Stimulated activated CD4-positive, alpha-beta T cell treated with anti-CD3 and anti-CD28 coated beads, TNF-alpha, amount 100 ng/mL, for 1 hour (primary cell): ENCODE measurements around the gene KITLG.
"Not testable (repeated sequence)": the region's sequence is repeated elsewhere in the genome, so short reads cannot be mapped to it uniquely, and the experiment has no call there.

Experiments
- DNase-seq, 3 donors: peaks; one replicate each; pipeline ENCODE4 v3.0.0-alpha.2; 2020; ENCODE audit warnings: low read depth in 3 of 3, low spot score in 1 of 3

The KITLG gene

DNA sequence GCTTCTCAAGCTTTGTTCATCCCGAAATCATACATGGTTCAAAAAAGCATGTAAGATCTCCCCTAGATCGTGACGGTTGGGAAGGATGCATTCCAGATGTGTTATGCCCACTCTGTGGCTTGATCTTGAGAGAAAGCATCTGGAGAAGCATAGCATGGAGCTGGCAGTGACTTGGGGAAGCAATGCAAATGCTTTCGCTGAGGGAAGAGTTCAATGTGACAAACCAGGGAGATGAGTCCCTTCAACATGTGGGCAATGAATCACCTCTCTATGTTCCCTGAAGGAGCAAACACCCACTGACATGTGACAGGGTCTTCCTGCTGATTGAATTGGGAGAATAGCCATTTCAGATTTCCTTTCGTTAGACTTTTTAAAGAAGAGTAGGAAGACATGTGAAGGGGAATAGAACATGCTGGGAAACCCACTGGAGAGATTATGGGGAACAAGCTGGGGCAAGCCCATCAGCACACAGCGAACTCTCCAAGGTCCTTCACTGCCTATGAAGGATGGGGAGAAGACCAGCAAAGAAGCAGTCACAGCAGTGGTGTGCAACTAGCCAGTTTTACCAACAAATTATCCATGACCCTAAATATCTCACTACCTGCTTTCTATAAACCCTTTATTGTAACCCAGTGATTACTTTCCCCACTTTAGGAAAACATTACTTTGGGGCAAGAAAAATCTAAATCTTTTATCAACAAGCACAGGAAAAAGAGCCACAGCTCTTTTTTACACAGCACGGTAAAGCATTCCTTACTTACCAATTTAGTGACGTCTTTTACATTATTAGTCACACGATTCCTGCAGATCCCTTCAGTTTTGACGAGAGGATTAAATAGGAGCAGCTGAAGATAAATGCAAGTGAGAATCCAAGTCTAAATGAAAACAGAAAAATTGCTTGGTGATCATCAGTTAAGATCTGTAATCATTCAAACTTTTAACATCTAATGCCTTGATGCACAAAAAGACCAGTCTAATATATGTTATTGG, 35.0 kb downstream of the KITLG start:
- no peak for DNase-seq

DNA sequence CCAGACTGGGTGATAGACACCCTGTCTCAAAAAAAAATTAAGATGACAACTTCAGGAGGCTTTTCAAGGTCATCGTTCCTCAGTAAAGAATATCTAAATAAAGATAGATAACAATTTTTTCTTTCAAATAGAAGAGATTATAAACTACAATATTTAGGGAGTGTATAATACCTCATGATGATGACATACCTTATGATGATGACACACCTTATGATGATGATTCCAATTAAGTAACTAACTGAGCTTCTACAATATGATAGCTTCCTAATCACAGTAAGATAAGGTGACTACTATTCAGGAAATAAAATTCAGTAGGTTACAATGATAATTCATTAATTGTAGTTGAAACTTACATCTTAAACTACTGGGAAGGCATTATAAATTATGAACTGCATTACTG, 40.4 kb downstream of the KITLG start:
- DNase-seq: no peak

DNA sequence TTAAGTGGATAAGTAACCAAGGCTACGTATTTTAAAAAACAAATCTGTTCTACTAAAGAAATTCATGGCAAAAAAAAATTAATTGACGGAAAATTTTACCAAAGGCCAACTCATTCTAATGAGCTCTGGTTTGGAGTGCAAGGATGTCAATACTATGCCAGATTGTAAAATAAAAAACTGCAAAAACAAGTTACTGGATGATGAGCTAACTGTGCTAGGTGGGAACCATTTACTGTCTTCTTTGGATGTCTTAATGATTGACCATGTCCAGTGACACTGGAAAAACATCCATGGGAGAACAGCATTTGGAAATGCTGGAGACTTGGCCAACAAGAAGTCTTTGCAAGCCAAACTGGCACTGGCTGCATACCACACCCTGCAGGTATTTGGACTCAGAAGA, 41.6 kb downstream of the KITLG start:
- DNase-seq: no peak

DNA sequence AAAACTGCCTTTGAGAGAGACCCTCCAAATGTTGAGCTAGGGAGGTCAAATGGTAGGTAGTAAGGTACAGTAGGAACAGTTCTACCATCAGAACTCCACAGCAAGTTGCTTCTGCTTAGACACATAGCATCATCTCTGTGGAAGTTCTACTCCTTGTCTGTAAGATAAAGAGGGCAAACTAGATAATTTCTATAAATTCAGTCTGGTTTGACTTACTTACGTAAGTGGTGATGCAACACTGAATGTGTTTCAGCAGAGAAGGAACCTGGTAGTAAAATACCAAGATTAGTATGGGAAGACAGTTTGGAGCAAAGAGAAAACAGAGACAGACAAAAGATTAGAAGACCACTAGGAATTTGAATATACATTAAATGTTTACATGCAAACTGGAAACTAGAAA, 42.0 kb downstream of the KITLG start:
- DNase-seq: no peak

DNA sequence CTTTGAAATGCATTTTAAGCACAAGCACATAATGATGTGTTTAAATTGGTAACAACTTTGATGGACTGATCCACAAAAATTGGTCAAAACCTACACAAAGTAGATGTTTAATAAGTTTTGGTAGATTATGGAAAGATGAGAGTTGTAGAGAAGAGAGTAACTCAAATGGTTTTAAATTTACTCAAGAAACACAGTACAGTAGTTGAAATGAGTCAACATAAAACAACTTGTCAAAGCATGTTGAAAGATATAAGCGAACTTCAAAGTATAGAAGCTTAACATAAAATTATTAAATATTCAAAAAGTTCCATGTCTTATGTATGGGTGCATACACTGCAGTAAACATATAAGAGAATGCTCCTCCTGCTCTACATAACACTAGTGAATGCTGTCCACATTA, 49.4 kb downstream of the KITLG start:
- DNase-seq: no peak

DNA sequence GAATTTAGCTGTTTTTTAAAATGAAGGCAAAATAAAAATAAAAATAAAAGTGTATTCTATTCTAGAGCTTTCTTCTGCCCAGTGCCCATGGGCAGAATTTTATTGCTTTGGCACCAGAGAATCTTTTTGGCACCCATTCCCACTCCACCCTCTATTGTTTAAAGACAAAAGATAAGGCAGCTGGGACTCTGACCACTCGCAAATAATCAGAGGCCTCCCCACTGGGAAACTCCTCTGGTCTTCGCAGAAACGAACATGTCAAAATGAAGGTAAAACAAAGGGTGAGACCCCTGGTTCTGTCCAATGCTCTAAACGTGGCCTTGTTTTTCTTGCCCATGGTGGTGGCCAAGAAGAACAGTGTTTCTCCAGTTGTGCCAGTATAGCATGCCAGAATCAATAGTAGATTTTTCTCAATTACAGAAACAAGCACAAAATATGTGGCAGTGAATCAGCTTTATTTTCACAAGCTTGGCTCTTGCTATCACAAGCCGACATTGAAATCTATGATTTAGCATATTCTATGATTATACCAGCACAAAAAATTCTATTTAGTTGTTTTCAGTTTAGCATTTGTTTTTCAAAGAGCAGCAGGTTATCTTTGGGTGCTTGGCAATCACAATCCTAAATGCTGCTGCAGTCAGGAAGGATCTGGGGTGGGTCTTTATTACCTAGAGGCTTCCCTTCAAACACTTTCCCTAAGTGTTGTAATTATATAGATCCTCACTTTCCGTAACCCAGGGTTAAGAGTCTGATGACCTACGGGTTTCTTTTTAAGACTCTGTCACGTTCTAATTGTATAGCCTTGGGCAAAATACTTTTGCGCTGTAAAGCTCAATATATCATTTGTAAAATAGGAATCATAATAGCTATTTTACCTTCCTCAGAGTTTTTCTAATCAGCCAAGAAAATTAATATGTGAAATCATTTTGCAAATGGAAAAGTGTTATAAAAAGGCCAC, 50.5 kb downstream of the KITLG start:
- no peak for DNase-seq

DNA sequence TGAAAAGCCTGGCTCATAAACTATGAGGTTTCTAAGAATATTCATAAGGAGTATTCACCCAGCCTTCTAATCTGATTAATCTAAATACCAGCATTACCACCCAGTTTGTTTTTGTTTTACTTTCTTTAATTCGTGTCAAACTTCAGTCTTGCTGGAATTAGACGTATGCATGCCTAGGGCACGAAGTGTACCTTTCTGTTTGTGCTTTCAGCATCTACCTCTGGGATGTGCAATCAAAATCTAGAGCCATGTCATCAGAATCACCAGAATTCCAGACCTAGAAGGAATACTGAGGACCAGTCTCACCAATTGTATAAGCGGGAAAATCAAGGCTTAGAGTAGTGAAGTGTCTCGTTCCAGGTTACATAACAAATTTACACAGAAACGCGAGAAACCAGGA, 57.3 kb downstream of the KITLG start:
- no peak for DNase-seq

DNA sequence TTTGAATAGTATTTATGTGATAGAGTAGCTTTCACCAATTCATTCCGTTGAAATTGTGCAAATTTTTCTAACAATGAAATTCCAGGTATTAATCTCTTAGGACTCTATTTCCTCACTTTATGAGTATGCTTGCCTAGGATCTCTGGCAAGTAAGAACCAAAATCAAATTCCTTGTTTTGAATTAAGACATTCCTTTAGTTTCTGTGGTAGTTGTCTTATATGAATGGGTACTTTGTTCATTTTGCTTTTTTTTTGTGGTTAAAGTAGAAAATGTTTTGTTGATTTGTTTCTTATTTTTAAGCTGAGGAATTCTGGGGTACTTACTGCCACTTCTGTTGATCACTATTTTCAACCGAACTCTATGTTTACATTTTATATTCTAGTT, 59.8 kb downstream of the KITLG start:
- no peak for DNase-seq

DNA sequence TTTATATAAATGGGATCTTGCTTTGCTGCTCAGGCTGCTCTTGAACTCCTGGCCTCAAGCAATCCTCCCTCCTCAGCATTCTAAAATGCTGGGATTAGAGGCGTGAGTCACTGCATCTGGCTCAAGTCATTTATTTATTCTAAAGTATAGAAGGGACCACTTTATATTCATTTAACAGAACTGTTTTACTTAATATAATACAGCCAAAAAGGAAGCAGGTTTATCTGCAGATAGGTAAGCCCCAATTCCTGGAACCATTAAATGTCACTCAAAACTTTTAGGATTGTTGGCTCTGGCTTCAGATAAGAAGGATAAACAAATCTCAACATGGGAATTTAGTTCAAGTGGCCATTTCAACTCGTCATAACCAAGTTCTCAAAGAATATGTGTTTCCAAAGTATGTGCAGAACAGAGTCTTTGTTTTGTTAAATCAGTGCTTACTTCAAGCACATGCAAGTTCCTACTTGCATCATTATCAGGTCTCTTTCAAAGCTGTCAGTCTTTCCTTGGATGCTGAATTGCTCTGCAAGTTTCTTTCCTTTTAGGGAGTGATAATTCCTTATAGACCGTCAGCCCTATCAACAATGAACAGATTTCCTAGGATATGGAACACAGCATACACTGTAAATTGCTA, 60.4 kb downstream of the KITLG start:
- no peak for DNase-seq

DNA sequence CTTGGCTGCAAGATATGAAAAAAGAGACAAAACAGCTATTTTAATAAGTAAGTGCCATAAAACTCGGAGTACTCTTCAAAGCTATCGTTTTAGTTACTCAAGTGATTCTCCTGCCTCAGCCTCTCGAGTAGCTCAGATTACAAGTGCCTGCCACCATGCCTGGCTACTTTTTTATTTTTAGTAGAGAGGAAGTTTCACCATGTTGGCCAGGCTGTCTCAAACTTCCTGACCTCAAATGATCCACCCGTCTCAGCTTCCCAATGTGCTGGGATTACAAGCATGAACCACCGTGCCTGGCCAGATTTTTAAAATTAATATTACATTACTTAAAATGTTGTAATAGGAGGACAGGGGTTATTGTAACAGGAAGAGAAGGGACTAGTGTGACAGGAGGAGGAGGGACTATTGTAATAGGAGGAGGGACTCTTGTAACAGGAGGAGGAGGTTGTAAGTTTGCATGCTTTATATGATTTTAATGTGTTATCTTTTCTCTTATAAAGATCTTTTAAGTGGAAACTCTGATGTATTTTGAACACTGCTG, 61.3 kb downstream of the KITLG start:
- no peak for DNase-seq

DNA sequence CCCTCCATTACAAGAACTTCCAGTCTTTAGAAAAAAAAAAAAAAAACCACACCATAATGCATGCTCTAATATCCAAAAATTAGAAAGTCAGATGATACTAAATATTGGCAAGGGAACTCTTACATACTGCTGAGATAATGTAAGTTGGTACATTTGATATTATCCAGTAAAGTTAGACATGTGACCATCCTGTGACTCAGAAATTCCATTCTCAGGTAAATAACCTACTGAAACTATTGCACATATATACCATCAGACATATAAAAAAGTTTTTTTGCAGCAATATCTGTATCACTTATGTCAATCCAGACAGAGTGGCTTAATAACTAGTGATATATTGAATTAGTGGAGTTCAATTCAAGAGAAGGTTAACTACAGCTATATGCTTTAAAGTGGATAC, 63.5 kb downstream of the KITLG start:
- no peak for DNase-seq

DNA sequence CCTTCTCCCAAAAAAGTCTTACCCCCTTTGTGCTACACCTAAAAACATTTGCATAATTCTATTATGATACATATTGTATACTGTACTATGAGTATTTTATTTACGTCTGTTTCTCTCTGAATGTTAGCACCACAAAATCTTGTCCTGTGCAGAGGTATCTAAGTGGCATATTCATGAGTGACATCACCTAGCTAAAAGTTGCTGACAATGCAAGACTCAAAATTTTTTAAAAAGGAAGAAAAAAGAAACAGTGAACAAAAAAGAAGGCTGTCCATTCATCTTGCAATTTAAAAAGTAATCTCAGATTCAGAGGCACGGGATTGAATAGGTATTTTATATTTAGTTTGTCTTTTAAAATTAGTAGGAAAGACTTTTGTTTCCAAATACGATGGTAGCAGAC, 69.4 kb downstream of the KITLG start:
- no peak for DNase-seq

DNA sequence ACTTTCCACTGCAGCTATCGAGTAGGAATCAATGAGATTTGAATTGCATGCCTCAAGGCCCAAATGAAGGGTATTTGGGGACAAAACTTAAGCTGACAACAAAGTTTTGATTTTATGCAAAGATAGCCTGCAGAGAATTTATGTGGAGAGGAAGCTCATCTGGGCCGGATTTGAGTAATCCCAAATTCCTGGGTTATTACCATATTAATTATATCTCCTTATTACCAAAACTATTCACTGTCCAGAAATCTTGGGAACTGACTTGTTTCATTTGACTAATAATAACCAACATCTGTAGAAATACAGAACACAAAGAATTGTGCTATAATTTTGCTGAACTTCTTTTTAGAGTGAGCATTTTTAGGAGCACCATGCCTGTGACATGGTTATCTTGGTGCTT, 70.4 kb downstream of the KITLG start:
- DNase-seq: no peak

DNA sequence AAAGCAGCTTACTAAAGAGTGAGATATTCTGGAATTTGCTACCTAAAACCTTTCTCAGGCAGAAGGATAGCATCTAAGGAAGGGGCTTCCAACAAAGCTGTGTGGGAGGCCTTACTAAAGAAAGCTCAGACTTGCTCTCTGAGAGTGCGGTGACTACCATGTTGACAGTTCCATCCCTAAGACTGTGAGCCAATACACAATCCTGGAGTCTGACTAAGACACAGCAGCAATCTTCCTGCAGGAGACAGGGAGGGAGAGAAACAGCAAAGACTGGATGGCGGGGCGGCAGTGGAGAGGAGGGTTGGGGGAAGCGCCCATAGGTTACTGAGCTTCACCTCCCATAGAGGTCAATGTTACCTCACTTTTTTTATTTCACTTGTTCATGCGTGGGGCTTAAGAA, 70.9 kb downstream of the KITLG start:
- no peak for DNase-seq

DNA sequence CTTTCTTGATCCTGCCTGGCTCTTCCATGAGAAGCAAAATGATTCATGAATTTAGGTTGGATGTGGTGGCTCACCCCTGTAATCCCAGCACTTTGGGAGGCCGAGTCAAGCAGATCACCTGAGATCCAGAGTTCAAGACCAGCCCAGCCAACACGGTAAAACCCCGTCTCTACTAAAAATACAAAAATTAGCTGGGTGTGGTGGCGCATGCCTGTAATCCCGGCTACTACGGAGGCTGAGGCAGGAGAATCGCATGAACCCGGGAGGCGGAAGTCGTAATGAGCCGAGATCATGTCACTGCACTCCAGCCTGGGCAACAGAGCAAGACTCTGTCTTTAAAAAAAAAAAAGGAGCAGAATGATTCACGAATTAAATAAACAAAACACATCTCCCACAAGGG, 72.4 kb downstream of the KITLG start:
- not testable (repeated sequence) for DNase-seq

DNA sequence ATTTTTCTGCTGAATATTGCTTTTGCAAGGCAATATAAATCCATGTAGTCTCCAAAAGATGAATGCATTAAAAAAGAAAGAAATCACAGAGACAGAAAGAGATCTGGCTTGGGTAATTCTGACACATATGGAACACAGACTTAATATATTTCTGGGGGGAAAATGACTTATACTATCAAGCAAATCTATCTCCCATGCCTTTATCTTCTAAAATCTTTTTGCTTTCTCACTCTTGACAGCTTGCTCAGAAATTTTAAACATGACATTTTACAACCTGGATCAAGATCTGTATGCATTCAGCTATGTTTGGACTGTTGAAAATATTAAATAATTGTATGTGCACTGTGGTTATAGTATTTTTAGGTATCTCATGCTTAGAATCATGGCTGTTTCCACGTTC, 73.0 kb downstream of the KITLG start:
- DNase-seq: no peak

DNA sequence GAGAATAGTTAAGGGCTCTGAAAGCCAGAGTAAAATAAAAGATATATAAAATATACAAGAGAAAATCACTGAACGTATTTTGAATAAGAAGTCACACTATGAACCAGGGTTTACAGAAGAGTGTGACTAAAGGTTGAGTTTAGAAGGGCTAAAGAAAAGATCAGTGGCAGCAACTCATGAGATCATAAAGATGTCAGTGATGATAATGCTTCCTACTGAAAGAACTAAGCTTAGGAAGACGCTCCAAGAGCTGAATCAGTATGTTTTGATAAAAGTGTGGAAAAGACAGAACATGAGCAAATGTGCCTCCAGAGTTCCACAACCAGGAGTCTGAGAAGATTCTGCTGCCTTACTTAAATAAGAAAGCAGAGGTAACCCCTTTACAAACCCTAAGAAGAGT, 74.6 kb downstream of the KITLG start:
- DNase-seq: no peak

DNA sequence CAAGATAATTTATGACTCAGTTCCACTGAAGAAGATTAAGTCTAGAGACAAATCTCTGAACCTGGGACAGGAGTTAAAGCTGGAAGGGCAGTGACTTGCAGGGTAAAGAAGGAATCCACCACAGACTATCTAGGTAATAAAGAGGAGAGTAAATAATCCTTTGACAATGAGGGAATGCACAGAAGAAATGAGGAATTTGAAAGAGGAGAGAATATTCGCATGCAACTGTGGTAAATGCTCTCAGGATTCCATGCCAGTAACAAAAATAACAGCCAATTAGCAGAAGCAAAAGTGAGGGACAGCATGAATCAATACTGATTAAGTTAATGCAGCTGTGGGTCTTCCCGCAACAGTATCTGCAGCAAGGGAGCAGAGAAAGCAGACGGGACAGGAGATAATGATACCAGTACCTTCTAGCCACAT, 77.0 kb downstream of the KITLG start:
- no peak for DNase-seq

DNA sequence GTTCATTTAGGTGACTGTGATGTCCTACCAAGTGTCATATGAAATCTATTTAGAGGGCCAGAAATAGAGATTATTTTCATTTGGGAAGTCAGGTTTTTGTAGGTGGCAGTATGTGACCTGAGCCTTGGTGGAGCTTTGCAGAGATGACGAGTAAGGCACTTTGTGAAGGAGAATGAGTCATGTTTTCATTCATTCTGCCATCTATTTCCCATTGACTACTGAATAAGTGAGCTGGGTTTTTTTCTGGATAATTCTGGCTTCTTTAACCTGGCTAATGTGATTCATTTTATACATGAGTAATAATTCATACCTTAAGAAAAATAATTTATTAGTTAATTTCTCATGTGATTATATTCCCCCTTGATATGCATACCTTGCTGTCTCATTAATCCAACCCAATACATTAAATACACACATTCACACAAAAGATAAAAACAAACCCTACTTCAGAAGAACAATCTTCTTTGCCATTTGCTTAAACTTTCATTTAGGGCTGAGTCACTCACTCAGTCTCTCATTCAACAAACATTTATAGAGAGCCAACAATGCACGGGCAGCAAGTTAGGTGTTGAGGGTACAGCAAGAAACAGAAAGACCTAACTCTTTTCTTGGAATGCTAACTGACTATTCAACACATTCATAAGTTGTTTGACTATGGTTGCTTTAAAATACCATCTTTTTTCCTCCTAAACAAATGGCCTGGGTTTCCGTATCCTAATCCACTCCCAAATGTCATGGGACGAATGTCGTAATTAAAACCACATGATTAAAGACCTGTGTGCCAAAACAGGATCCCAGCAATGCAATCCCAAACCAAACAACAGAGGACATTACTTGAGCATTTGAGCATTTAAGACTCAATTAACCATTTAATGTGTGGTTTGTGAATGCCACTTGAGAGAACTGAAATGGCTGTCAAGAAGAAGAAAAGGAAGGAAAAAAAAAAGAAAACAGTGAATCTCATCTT, 78.0 kb downstream of the KITLG start:
- no peak for DNase-seq

DNA sequence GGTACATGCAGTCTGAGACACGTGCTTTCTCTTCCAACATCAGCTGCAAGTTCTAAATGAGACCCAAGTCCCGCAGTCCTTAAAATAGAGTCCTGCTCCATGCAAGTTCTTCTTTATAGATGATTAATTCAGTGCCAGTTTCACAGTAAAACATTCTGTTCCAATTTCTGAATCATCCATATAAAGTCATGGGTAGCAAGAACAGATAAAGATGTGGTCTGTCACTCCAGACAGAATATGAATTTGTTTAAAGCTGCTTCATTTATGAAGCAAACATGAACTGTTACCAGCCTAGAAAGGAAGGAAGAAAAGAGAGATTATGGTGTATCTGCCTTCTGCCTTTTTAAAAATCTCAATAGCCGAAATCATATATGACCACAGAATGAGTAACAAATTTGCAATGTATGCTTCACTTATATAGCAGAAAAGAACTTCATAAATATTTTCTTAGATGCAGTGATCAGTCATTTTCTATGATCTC, 83.3 kb downstream of the KITLG start:
- DNase-seq: no peak
